Measurements from ENCODE around the gene MYOM3. TPM values are rescaled to one million over a fixed set of nuclear protein-coding genes. Genes with fewer than 3 reads are reported as not detected.

The MYOM3 gene
- polyA plus RNA-seq, 2 of the 4 experiments (the other 2 are of a cell fraction): 2.6 to 8.5 TPM

DNA sequence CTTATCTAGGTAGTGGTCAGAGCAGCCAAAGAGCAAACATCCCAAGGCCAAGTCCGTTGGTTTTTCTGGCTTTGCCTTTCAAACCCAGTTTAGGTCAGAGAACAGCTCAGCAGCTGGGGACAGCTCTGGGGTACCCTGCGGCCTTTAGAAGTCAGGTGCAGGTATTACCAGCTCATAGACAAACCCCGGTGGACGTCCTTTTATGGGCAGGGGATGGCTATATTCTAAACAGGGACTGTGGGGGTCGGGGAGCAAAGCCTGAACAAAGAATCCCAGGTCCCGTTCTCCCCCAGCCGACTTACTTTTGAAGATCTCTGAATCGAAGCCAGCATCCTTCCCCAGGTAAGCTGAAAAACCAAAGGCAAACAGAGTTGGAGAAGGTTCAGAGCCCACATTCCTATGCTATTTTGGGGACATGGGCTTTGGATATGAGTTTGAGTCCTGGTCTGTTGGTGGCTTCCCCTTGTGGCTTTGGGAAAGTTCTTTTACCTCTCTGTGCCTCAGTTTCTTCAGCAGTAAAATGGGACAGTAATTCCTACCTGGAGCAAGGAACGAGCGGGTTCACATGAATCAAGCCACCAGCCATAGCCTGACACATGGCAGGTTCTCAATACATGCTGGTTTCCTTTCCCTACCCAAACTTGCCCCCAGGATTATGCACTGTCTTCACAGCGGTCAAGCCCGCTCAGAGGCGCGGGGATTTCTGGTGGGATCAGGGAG is 16.6 kb downstream of the MYOM3 start:
- no peak overlapping the region for H3K27ac ChIP-seq
- H3K4me1 ChIP-seq: peaks cover 6% of the 10 kb centered on the region; the same call in 1 of the 3 replicates
- 78% methylated on average over 14 of the region's 14 CpGs for WGBS (ENCODE audit: missing lambda C conversion rate)
- H3K4me2 ChIP-seq: no peak overlapping the region
- TF ChIP-seq, protein P1, sequence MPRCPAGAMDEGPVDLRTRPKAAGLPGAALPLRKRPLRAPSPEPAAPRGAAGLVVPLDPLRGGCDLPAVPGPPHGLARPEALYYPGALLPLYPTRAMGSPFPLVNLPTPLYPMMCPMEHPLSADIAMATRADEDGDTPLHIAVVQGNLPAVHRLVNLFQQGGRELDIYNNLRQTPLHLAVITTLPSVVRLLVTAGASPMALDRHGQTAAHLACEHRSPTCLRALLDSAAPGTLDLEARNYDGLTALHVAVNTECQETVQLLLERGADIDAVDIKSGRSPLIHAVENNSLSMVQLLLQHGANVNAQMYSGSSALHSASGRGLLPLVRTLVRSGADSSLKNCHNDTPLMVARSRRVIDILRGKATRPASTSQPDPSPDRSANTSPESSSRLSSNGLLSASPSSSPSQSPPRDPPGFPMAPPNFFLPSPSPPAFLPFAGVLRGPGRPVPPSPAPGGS (IDR thresholded peaks at IDR 0.05): no peak
- TF ChIP-seq HDAC2 (IDR thresholded peaks at IDR 0.05) (no peak), BHLHE40 (IDR thresholded peaks at IDR 0.05; ENCODE audit: low read depth, low read length) (no peak), SREBF2 (IDR thresholded peaks at IDR 0.05) (no peak), HOXB13 (CRISPR knock-in tag; IDR thresholded peaks at IDR 0.05; ENCODE audit: low read depth) (no peak), RAD21 (conservative IDR thresholded peaks at IDR 0.05 in 1 of 2, IDR thresholded peaks at IDR 0.05 in 1 of 2) (no peak), MAFK (IDR thresholded peaks at IDR 0.05; ENCODE audit: partially characterized antibody) (no peak)
- TF ChIP-seq, protein P2, sequence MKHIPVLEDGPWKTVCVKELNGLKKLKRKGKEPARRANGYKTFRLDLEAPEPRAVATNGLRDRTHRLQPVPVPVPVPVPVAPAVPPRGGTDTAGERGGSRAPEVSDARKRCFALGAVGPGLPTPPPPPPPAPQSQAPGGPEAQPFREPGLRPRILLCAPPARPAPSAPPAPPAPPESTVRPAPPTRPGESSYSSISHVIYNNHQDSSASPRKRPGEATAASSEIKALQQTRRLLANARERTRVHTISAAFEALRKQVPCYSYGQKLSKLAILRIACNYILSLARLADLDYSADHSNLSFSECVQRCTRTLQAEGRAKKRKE (CRISPR knock-in tag; IDR thresholded peaks at IDR 0.05; ENCODE audit: low read depth): no peak
- TF ChIP-seq, protein P3, sequence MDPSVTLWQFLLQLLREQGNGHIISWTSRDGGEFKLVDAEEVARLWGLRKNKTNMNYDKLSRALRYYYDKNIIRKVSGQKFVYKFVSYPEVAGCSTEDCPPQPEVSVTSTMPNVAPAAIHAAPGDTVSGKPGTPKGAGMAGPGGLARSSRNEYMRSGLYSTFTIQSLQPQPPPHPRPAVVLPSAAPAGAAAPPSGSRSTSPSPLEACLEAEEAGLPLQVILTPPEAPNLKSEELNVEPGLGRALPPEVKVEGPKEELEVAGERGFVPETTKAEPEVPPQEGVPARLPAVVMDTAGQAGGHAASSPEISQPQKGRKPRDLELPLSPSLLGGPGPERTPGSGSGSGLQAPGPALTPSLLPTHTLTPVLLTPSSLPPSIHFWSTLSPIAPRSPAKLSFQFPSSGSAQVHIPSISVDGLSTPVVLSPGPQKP (IDR thresholded peaks at IDR 0.05; ENCODE audit: low read depth, low read length): no peak
- H3K4me3 ChIP-seq: no peak overlapping the region
- ATAC-seq (no peak), FAIRE-seq (no peak), DNase-seq (ENCODE audit: low read depth in 1 of 2, low spot score in 1 of 2) (no peak)
- H3K9me3 ChIP-seq: no peaks in the 10 kb centered on the region
- POLR2A ChIA-PET: no interaction called here
- CTCF ChIA-PET: interaction anchor here (2.0 kb wide), 1 partner anchor 24 kb away, joined by 6 read pairs; no protein-coding TSS in a partner anchor

DNA sequence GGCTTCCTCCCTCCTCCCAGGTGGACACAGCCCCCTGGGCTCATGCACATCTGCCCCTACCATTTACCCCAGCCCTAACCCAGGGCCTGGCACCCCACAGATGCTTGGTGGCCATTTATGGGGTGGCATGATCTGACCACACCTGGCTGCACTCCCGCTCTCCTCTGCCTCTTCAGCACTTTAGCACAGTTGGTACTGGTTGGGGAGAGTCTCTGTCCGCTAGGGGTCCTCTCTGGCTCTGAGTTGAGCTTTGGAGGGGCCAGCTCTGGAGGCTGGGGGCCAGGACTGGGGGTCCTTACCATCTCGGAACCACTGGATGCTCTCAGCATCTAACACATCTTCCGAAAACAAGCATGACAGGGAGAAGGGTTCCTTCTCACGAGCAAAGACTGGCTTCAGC is 17.4 kb downstream of the MYOM3 start:
- POLR2A ChIA-PET: no interaction called here
- TF ChIP-seq, protein P3 (IDR thresholded peaks at IDR 0.05; ENCODE audit: low read depth, low read length): no peak
- TF ChIP-seq SMC3 (IDR thresholded peaks at IDR 0.05) (no peak), CBX8 (IDR thresholded peaks at IDR 0.05) (no peak), TFCP2L1 (CRISPR knock-in tag; IDR thresholded peaks at IDR 0.05) (no peak), EHMT2 (IDR thresholded peaks at IDR 0.05; ENCODE audit: low read depth) (no peak), JUNB (IDR thresholded peaks at IDR 0.05) (no peak), CEBPB (IDR thresholded peaks at IDR 0.05) (no peak), ZC3H11A (IDR thresholded peaks at IDR 0.05) (no peak), EP300 (IDR thresholded peaks at IDR 0.05) (no peak)
- TF ChIP-seq, protein P4, sequence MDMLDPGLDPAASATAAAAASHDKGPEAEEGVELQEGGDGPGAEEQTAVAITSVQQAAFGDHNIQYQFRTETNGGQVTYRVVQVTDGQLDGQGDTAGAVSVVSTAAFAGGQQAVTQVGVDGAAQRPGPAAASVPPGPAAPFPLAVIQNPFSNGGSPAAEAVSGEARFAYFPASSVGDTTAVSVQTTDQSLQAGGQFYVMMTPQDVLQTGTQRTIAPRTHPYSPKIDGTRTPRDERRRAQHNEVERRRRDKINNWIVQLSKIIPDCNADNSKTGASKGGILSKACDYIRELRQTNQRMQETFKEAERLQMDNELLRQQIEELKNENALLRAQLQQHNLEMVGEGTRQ (IDR thresholded peaks at IDR 0.05): no peak
- ATAC-seq: peak in 1 of 2 experiments; percentile 41; a peak in 1 of 6 replicates
- Histone ChIP-seq H3K27ac (no peak overlapping the region), H3K4me1 (peaks cover 6% of the 10 kb centered on the region; the same call in 1 of the 3 replicates), H3K9me3 (no peaks in the 10 kb centered on the region), H3K4me3 (no peak overlapping the region), H3K4me2 (no peak overlapping the region)
- no peak for DNase-seq (ENCODE audit: low read depth in 1 of 2, low spot score in 1 of 2)
- CTCF ChIA-PET: interaction anchor here (2.0 kb wide), 1 partner anchor 23 kb away, joined by 6 read pairs; no protein-coding TSS in a partner anchor
- 93% methylated on average over 3 of the region's 5 CpGs for WGBS (ENCODE audit: missing lambda C conversion rate)
- no peak for FAIRE-seq

Measured in A549 (cell line).